ENCODE data around the gene RAB4B.
"Not testable (repeated sequence)": the region's sequence is repeated elsewhere in the genome, so short reads cannot be mapped to it uniquely, and the experiment has no call there.

Gene RAB4B

GRCh38 chr19:40825460-40826095, 47.5 kb downstream of the RAB4B start:
- DNase-seq: not testable (repeated sequence)

DNA sequence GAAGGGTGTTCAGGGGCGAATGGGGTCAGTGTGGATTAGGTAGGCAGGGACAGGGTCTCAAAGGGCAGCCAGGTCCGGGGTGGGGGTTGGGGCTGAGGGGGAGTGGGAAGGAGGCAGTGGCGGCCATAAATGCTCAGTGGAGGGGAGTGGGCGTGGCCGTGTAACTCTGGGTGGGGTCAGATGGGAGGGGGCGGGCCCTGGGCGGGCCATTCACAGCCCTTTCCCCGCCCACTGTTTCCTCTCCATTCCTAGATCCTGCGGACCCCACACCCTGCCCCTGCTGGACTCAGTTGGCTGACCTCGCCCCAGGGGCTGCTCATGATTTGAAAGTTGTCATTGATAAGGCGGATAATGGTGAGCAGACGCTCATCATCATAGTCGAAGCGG, 48.3 kb downstream of the RAB4B start:
- DNase-seq: not testable (repeated sequence)

DNA sequence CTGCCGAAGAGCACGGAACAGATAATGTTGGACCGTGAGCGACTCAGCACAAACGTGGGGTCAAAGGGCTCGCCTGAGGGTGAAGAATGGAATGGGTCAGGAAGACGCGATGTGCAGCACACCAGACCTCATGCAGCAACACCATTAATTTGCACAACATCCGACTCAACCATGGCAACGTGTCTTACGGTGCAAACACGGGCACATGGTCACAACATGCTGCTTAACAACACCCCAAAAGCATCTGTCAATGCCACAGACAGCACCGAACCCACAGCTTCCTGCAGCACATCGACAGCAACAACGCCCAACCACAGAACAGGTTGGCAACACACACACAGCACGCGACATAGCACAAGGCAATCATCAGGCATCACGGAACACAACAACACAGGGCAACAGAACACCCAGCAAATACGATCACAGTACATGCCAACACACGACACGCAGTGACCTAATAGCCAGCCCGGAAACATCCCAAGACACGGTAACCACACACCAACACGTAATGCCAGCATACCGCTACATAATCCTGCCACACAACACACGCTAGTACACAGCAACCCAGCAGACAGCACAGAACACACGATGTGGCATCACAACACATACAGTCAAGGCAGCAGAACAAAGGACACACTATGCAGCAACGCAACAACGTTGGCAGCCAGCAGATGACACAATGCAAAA, 48.8 kb downstream of the RAB4B start:
- DNase-seq: peak; percentile 78

- no peak for DNase-seq
Observed at GRCh38 chr19:40827386-40828247, 49.6 kb downstream of the RAB4B start.

GRCh38 chr19:40829205-40829604, 51.2 kb downstream of the RAB4B start:
- no peak for DNase-seq

DNA sequence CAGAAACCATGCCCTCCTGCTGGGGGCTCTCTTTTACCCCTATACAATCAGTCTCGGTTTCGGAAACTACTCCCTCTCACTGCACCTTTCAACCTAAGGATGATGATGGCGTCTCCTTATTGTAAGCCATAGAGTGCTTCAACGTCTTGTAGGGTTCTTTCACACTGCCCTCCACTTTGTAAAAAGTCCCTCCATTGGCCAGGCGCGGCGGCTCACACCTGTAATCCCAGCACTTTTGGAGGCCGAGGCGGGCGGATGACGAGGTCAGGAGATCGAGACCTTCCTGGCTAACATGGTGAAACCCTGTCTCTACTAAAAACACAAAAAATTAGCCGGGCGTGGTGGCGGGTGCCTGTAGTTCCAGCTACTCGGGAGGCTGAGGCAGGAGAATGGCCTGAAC, 52.7 kb downstream of the RAB4B start:
- not testable (repeated sequence) for DNase-seq

DNA sequence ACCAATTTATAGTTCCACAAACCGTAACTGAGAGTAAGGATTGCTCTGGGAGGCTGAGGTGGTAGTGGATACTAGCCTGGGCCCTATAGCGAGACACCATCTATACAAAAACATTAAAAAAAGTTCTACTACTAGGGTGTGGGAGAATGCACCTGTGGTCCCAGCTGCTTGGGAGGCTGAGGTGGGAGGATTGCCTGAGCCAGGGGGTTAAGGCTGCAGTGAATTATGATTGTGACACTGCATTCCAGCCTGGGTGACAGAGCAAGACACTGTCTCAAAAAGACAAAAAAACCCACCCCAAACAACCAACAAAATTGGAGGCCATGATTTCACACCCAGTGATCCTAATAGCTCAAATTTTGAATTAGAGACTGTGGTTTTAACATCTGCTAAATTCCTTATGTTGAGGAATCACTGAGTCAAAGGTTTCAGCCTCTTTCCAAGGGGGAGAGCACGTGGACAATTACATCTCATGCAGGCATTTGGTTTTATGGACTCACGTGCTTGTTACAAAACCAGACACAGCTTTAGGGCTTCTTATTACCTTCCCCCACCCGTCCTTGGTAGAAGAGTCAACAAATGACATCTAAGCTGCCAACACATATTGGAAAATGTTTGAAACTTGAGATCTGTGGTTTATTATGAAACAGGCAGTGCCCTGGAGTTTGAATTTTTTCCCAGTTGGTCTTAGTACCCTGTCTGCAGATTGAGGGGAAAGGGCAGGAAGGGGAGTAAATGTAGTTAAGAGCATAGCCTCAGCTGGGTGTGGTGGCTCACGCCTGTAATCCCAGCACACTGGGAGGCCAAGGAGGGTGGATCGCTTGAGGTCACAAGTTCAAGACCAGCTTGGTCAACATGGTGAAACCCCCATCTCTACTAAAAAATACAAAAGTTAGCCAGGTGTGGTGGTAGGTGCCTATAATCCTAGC, 53.7 kb downstream of the RAB4B start:
- DNase-seq: no peak

DNA sequence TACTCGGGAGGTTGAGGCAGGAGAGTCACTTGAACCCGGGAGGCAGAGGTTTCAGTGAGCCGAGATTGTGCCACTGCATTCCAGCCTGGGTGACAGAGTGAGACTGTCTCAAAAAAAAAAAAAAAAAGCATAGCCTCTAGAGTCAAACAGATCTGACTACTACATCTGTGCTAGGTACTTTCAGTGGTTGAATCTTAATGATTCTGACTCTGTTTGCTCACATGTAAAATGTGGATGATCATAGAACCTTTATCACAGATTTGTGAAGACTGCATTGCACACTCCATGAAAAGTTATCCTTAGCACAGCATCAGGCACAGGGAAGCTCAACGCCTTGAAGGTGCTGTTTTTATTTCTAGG, 54.4 kb downstream of the RAB4B start:
- not testable (repeated sequence) for DNase-seq

- not testable (repeated sequence) for DNase-seq
Observed at GRCh38 chr19:40833728-40834533, 55.9 kb downstream of the RAB4B start.

DNA sequence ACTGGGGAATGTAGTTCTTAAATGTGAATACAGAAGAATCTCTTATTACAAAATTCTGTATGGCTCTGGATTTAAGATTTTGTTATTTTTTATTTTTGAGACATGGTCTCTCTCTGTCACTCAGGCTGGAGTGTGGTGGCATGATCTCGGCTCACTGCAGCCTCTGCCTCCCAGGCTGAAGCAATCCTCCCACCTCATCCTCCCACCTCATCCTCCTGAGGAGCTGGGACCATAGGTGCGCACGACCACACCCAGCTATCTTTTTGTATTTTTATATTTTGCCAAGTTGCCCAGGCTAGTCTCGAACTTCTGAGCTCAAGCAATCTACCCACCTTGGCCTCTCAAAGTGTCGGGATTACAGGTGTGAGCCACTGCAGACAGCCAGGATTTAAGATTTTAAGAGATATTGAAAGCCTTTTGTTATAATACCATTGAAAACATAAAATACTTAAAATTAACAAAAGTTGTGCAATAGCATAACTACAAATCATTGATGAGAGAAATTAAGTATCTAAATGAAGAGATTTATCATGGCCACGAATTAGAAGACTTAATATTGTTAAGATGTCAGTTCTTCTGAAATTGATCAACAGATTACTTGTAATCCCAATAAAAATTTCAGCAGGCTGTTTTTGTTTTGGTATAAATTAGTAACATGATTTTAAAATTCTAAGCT, 58.8 kb downstream of the RAB4B start:
- DNase-seq: no peak

DNA sequence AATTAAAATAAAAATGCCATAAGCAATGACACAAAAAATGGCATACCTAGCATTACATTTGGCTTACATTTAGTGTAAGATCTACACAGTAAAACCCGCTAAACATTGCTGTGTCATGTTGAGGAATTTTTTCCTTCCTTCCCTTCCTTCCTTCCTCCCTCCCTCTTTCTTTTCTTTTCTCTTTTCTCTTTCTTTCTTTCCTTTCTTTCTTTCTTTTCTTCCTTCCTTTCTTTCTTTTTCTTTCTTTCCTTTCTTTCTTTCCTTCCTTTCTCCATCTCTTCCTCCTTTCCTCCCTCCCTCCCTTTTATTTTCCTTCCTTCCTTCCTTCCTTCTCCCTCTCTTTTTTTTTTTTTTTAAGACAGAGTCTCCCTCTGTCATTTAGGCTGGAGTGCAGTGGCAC, 60.4 kb downstream of the RAB4B start:
- not testable (repeated sequence) for DNase-seq

DNA sequence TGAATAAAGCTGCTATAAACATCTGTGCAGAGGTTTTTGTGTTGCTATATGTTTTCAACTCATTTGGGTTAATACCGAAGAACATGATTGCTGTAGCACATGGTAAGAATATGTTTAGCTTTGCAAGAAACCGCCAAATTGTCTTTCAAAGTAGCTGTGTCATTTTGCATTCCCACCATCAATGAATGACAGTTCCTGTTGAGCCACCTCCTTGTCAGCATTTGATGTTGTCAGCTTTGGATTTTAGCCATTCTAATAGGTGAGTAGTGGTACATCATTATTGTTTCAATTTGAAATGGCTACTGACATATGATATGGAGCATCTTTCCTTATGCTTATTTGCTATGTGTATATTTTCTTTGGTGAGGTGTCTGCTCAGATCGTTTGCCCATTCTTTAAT, 64.0 kb downstream of the RAB4B start:
- not testable (repeated sequence) for DNase-seq

DNA sequence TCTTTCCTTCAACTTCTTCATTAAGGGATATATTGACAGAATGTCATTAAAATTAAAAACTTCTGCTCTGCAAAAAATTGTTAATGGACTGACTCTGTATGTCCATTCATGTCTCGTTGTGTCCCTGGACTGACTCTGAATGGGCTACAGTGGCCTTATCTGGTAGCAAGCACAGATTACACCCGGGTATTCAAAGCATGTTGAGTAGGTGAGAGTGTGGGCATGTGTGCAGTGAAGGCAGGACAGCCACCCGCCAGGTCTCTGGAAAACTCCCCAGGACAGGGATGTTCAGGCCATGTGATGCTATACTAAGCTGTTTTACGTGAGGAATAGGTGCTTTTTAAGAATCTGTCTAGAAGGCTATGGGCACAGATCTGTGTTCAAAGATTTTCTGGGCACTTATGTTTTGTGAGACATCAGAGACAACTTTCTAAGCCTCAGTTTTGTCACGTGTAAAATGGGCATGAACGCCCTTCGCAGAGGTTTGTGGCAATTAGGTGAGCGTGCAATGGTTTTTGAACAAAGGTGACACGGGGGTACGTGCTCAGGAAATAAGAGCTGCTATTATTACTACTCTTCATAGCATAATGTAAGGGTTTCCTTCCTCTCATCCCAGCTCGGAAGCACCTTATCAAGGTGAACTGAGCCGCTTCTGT, 65.1 kb downstream of the RAB4B start:
- not testable (repeated sequence) for DNase-seq

- peak; percentile 90 for DNase-seq
Observed at GRCh38 chr19:40843653-40844052, 65.6 kb downstream of the RAB4B start.
